Kidney (tissue), 14 donors: Measurements from ENCODE around the gene SULF2. TPM values are rescaled to one million over a fixed set of nuclear protein-coding genes. Genes with fewer than 3 reads are reported as not detected.

Experiments
- DNase-seq, 5 donors: peaks; one replicate each; pipeline ENCODE4 v3.0.0-alpha.2; 2013 to 2020
- FAIRE-seq: peaks from 2 replicates; lab custom pipeline; 2012; peaks lifted over from hg19 to GRCh38; lab: Jason Lieb, UNC
- H3K27ac ChIP-seq, 2 donors: one replicate each; pipeline ENCODE4 v1.7.0; 2013; ENCODE audit warnings: low read depth in 2 of 2, low read length in 2 of 2, inconsistent platforms in 1 of 2
- H3K27me3 ChIP-seq: one replicate; pipeline ENCODE4 v1.7.1; 2013; ENCODE audit warnings: low read length, inconsistent platforms; ENCODE audit not compliant: control insufficient read depth, insufficient read depth
- H3K36me3 ChIP-seq, 3 donors: one replicate each; pipeline versions ENCODE4 v1.7.0 to v1.7.1; 2013; ENCODE audit warnings: low read length in 3 of 3, control low read depth in 1 of 3, inconsistent platforms in 1 of 3; ENCODE audit not compliant: insufficient read depth in 3 of 3, control insufficient read depth in 2 of 3
- H3K4me1 ChIP-seq, 3 donors: one replicate each; pipeline versions ENCODE4 v1.7.0 to v1.7.1; 2013; ENCODE audit warnings: low read length in 3 of 3, inconsistent platforms in 1 of 3, low read depth in 1 of 3; ENCODE audit not compliant: control insufficient read depth in 2 of 3, insufficient read depth in 2 of 3
- H3K4me3 ChIP-seq, 3 donors: one replicate each; pipeline versions ENCODE4 v1.7.0 to v1.8.1; 2013; ENCODE audit warnings: low read length in 3 of 3, control low read depth in 1 of 3, inconsistent platforms in 1 of 3
- H3K9ac ChIP-seq, 3 donors: one replicate each; pipeline versions ENCODE4 v1.7.0 to v1.7.1; 2013; ENCODE audit warnings: low read length in 3 of 3, control low read depth in 1 of 3, inconsistent platforms in 1 of 3
- H3K9me3 ChIP-seq, 3 donors: one replicate each; pipeline versions ENCODE4 v1.7.0 to v1.7.1; 2013; ENCODE audit warnings: low read length in 3 of 3, control low read depth in 1 of 3, inconsistent platforms in 1 of 3; ENCODE audit not compliant: control insufficient read depth in 2 of 3, insufficient read depth in 1 of 3
- CTCF ChIP-seq: IDR thresholded peaks from 3 replicates; pipeline ENCODE4 v1.5.1; 2012; ENCODE audit warnings: mild to moderate bottlenecking, moderate library complexity, borderline replicate concordance; ENCODE audit not compliant: insufficient read depth; ENCODE audit errors: extremely low read depth
- intact Hi-C: fragments of 100-400 bp; cut with DNase I; formaldehyde crosslinking; loops from one replicate; pipeline ENCODE4 v1.11.1; 2022
- polyA plus RNA-seq: library from polyadenylated mRNA; stranded (reverse); fragments of 350-450 nt; fragmentation: Illumina TruSeq; extraction: RNeasy Lipid Tissue Mini Kit (QIAGEN cat#74804); gene quantifications from one replicate; pipeline ENCODE4 v1.2.3, GENCODE V29; 2014; ENCODE audit warnings: low read depth, low replicate concordance; ENCODE audit not compliant: insufficient read depth
- total RNA-seq: library from RNA; stranded (reverse); fragmentation: NEBNext Ultra II Directional; extraction: Animal tissue kit (Norgen Biotek cat#: 25700); gene quantifications from one replicate; pipeline ENCODE4 v1.2.1, GENCODE V29; 2021
- donor health status: control.
- donor health status: control.
- donor health status: control.
- donor health status: control.
- donor health status: control.
- donor health status: DM: yes; HTN: yes; CAD: no.
- donor health status: Normal renal cell carcinoma (clear cell type).

The SULF2 gene
- total and polyA plus RNA-seq, 2 donors from 2014 or later, result 85.1 to 257 TPM

- Histone ChIP-seq H3K36me3 (no peaks in the 10 kb centered on the region), H3K9ac (no peak overlapping the region), H3K27me3 (no peaks in the 10 kb centered on the region), H3K9me3 (no peaks in the 10 kb centered on the region), H3K4me1 (no peaks in the 10 kb centered on the region), H3K4me3 (no peak overlapping the region), H3K27ac (no peak overlapping the region)
- no peak for DNase-seq
- TF ChIP-seq CTCF, result no peak
- FAIRE-seq, result no peak
- intact Hi-C loops, result no loop called here
Observed at GRCh38 chr20:47754388-47754715, 30.9 kb downstream of the SULF2 start.

- intact Hi-C loops, result no loop called here
- Histone ChIP-seq H3K27ac (no peak overlapping the region), H3K4me1 (no peaks in the 10 kb centered on the region), H3K36me3 (no peaks in the 10 kb centered on the region), H3K9ac (no peak overlapping the region), H3K27me3 (no peaks in the 10 kb centered on the region), H3K4me3 (no peak overlapping the region), H3K9me3 (no peaks in the 10 kb centered on the region)
- TF ChIP-seq CTCF, result no peak
- DNase-seq, result no peak
- FAIRE-seq, result no peak
Observed at GRCh38 chr20:47753576-47754387, 31.5 kb downstream of the SULF2 start.

- FAIRE-seq (no peak), DNase-seq (no peak)
- intact Hi-C loops, result no loop called here
- TF ChIP-seq CTCF, result no peak
- no peak overlapping the region for H3K9ac ChIP-seq
- H3K4me3 ChIP-seq, result no peak overlapping the region
- no peaks in the 10 kb centered on the region for H3K36me3 ChIP-seq
- H3K27me3 ChIP-seq, result no peaks in the 10 kb centered on the region
- no peaks in the 10 kb centered on the region for H3K9me3 ChIP-seq
- no peak overlapping the region for H3K27ac ChIP-seq
- H3K4me1 ChIP-seq, result no peaks in the 10 kb centered on the region
Observed at GRCh38 chr20:47751449-47751848, 33.8 kb downstream of the SULF2 start.

GRCh38 chr20:47749339-47749738 lies 35.9 kb downstream of the SULF2 start:
- intact Hi-C loops, result no loop called here
- Histone ChIP-seq H3K4me3 (no peak overlapping the region), H3K9me3 (no peaks in the 10 kb centered on the region), H3K9ac (no peak overlapping the region), H3K4me1 (no peaks in the 10 kb centered on the region), H3K27ac (no peak overlapping the region), H3K27me3 (no peaks in the 10 kb centered on the region), H3K36me3 (no peaks in the 10 kb centered on the region)
- TF ChIP-seq CTCF, result no peak
- DNase-seq (no peak), FAIRE-seq (no peak)
